Amniotic stem cell (primary cell): ENCODE data around the gene GALNT2.

ENCODE experiments used
- DNase-seq: peaks from one replicate; lab custom pipeline; 2025; lab: John Stamatoyannopoulos, UW

GALNT2 gene

DNA sequence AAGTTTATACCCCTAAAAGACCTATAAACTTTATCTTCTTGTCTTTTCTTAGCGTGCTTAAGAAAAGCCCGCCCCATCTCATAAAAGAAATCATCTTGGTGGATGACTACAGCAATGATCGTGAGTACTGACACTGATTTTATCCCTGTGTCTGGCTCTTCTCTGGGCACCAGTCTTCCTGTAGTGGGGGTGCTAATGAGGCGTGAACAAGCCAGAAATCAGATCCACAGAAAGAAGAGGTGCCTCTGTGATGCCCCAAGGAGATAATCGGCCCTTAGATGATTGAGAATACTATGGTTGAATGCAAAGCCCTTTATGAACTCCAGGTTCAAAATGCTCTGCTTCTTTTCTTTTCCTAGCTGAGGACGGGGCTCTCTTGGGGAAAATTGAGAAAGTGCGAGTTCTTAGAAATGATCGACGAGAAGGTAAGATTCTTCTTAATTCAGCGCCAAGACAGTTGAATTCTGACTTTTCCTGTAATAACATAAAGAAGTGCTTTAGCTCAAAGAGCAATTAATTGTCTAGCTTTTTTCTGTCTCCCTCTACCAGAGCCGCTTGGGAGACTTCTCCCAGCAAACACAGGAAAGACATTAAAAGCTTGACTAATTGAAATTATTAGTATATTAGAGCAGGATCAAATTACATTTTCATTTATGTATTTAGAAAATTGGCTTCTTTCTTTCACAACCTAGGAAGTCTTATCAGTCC, 169.4 kb downstream of the GALNT2 start:
- no peak for DNase-seq

DNA sequence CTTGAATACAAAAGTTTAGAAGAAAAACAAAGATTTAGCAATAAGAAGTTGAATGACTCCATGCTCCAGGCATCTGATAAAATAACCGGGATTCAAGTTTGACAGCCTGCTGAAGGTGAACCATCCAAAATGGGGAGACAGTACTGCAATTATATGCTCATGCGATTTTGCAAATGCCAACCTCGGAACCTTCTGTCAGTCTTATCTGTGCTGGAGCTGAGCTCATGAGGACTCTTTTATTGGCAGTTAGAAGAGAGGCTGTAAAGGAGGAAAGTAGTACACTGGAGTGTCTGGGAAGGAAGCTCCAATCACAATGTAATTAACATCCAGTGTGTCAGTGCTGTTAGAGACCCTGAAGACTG, 170.0 kb downstream of the GALNT2 start:
- DNase-seq: no peak

DNA sequence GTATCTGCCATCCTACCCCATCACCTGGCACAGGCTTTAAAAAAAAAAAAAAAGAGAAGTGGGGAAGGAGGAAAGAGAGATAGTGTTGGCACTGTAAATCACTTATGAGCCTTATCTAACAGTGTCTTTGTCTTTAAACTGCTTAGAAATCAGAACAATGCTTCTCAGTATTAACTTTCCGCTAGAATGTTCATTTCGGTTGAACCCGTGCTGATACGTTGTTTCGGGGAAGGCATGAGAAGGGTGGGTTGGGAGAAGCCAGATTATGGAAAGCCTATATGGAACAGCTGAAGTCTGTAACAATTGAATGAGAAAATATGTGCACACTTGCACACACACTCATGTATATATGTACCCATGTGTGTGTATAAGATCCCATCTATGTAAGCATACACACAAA, 170.8 kb downstream of the GALNT2 start:
- DNase-seq: no peak

DNA sequence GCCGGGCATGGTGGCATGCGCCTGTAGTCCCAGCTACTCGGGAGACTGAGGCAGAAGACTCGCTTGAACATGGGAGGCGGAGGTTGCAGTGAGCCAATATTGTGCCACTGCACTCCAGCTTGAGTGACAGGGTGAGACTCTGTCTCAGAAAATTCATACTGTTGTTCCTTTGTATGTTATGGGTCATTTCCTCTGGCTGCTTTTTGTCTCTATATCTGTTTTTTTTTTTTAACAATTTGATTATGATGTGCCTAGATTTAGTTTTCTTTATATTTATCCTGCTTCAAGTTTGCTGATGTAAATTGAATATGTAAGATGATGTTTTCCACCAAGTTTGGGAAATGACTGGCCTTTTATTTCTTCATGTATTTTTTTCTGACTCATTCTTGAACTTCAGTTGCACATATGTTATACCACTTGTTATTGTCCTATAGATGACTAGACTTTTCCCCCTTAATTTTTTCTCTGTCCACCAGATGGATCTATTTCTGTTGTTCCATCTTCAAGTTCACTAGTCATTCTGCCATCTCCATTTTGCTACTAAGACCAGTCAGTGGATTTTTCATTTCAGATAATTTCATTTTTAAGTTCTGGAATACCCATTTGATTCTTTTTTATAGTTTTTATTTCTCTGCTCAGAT, 173.5 kb downstream of the GALNT2 start:
- no peak for DNase-seq

DNA sequence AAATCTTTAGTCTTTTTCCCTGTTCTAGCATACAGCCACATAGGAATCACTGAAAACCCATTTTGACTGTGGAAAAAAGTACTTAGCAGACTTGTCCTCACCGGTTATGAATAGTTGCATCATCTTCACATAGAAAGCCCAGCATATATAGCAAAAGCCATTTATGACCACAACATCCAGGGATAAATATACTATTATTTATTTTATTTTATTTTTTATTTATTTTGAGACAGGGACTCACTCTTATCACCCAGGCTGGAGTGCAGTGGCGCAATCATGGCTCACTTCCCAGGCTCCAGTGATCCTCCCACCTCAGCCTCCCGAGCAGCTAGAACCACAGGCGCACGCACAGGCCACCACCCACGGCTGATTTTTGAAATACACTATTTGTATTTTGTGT, 175.3 kb downstream of the GALNT2 start:
- DNase-seq: no peak

DNA sequence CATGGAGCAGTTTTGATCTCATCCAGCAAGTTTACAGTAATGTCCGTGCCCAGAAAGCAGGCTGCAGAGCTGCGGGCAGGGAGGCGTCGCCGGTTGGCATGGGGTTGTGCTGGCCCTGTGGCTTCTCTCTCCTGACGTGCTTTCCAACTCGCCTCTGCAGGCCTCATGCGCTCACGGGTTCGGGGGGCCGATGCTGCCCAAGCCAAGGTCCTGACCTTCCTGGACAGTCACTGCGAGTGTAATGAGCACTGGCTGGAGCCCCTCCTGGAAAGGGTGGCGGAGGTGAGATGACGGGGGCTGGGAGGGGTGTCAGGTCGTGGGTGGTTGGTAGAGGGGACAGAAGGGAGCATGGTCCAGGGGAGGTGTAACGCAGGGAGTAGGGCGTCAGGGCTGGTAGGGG, 176.1 kb downstream of the GALNT2 start:
- DNase-seq: no peak

DNA sequence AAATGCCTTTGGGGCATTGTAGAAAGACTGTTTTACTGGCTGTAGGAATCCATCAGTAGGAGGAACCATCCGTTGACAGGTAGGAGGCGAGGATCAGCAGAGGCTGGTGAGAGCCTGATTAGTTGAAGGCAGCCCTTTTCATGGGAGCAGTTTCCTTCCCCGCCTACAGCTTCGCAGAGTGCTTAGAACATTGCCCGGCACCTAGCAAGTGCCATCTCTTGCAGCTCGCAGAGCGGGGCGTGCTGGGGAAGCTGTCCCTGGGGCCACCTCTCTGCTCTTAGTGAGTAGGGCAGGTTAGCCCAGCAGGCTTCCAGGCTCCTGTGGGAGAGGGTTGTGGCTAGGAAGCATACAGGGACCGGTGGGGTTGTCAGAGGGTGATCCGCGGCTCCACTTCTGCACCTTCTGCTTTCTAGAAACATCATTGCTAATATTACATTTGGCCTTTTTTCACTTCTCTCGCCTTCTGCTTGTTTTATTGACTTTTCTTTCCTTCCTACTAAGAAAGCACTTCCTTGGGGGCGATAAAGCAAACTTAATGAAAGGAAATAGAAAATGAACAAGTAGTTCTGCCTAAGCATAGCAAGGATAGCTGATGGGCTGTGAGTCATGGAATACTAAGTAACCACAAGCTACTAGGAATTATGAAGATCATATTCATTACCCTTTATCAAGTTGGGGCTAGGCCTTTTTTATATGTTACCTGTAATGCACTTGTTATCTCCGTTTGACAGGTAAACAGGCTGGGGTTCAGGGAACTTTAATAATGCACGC, 176.7 kb downstream of the GALNT2 start:
- no peak for DNase-seq

DNA sequence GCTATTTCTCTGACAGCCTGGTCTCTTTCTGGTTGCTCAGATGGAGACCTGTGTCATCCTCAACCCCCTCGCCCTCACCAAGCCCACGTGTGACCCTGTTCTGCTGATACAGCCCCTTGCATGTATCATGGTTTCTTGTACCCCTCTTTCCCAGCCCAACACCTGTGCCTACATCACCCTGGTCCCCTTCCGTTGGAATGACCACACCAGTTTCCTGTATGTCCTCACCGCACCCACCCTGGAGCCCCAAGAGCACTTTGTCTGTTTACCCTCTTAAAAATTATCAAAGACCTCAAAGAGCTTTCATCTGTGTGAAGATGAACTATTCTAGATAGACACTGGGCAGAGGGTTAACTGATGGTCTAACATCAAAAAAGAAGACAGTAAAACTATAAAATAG, 179.5 kb downstream of the GALNT2 start:
- no peak for DNase-seq

DNA sequence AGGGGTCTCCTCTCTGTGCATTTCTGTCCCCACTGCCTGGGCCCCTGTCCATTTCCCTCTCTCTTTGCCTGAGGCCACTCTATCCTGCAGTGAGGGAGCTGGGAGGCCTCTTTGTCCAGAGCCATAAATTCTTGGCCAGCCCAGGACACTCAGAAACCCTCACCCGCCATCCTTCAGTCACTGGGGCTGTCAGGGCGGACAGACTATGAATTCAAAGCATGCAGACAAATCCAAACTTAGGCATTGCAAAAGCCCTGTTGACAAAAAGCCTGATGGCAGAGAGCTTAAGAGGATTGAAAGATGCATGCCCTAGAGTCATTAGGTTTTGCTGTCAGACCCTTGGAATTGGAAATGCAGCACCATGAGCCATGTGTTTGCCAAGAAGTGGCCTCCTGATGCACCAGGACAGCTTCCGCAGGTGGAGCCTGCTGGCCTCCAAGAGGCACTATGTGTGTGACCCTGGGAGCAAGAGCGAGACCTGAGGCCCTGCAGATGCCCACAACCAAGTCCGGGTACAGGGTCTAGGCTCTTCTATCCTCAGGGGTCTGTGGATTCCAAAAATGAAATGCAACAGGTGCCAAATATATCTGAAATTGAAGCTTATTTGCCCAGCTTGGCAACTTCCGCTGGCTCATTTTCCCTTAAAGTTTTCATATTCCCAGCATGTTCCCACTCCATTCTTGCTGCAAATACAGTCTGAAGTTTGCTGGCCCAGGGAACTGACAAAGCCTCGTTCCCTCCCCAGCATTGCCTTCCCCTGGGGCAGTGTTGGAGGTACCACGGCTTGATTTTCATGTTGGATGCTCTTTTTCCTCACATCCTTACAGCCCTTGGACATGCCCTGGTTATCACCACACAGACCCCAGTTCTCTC, 181.2 kb downstream of the GALNT2 start:
- no peak for DNase-seq

DNA sequence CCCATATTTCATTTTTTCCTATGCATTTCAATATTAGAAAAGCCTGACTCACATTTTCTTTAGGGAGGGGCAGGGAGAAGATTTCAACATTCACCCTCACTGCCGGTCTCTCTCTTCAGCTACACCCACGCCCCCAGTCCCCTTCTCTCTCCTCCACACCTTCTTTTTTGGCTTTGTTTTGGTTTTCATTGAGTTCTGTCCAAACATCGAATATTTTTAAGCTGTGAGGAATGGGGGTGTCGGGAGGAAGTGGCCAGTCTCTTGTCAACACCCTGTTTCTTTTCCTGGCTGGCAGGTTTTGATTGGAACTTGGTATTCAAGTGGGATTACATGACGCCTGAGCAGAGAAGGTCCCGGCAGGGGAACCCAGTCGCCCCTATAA, 181.8 kb downstream of the GALNT2 start:
- no peak for DNase-seq

DNA sequence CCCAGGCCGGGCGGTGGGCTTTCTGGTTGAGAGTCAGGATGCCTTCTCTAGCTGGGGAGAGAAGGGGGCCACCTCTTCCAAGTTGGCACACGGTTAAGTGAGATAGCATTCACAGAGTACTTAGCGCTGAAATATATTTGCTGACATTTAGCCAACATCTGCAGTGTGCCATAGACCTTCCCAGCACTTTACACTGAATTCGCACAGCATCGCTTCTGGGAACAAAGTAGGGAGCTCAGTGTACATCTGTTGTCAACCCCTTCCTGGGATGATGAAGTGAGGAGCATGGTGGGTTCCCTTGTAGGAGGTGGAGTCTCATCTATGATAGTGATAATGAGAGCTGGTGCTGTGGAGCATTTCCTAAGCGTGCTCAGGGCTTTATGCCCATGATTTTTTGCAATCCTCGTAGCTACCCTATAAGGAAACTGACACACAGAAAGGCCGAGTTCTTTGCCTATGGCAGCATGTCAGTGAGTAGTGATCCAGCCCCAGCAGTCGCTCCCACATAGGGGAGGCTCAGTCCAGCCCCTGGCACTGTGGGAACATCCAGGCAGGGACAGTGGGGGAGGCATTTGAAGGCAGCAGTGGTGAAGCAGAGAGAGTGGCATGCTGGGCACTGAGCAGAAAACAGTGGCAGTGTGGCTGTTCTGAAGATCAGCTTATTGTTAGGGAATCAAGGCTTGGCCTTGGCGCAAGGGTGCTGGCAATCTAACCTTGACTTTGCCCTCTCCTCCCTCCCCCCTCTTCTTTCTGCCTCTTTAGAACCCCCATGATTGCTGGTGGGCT, 182.8 kb downstream of the GALNT2 start:
- DNase-seq: no peak

DNA sequence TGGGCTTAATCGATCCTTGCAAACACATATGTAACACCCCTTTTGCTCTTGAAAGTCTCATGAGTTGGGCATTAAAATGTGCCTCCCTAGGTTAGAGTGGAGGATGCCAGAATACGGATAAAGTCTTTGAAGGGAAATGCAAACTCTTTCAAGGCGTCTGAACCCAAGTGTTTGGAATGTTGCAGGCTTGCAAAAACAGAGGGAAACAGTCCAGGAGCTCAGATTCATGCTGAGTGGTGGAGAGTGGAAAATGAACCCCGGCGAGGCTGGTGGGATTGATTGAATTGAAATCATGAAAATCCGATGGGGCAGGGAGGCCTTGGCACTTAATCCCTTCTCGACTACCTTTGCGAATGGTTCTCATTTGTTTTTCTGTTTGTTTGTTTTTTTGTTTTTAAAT, 183.6 kb downstream of the GALNT2 start:
- DNase-seq: no peak

DNA sequence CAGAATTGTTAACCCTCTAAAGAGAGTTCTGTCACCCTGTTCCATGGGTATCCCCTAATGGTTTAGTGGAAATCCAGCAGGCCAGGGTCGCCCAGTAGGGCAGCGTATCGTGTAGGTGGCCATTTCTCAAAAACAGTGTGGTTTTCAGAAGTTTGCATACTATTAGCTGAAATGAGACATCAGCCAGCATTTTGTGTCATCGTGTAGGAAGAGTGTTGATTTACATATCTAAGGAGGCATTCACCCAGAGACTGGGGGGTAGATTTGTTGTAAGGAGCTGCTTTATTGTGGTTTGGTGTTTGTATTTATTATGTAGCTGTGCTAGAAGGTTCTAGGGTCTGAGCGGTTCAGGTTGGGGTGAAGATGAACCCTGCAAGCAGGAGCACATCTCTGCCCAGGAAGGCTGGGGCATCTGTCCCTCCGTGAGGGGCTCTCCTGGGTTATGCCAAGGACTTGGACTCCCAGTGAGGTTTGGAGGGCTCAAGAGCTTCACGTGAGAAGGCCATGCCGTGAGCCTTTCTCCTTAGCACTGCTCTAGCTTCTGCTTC, 184.7 kb downstream of the GALNT2 start:
- DNase-seq: no peak

DNA sequence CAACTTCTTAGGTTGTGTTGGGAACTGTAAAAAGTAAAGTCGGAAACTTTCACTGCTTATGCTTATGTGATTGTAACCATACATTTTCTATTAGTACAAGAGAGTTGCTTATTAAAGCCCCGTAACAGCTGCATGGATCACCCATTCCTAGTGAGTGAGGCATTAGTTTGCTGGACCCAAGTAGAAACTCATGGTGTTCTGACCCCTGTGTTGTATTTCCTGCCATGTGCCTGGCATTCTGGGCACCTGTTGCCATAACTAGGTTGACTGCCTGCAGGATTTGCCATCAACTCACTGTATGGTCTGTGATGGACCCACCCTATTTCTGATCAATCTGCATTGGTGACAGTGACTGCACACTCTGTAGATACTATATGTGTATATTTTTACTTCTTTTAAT, 186.1 kb downstream of the GALNT2 start:
- no peak for DNase-seq

DNA sequence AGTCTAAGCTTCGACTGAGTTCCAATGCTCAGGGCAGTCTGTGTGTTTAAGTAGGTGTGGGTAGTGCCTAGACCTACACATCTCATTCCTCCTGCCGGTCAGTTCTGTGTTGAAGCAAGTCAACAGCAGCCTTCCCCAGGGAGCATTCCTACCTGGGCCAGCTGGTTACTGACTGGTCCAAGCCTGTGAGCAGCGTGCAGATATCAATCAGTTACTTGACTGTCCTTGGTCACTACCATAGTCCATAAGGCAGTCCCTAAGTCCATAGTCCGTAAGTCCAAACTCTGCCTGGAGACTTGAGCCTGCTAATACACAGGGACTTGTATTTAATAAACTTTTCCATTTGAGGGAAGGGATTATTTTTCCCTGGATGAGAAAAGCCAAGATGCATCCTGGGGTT, 187.2 kb downstream of the GALNT2 start:
- no peak for DNase-seq

DNA sequence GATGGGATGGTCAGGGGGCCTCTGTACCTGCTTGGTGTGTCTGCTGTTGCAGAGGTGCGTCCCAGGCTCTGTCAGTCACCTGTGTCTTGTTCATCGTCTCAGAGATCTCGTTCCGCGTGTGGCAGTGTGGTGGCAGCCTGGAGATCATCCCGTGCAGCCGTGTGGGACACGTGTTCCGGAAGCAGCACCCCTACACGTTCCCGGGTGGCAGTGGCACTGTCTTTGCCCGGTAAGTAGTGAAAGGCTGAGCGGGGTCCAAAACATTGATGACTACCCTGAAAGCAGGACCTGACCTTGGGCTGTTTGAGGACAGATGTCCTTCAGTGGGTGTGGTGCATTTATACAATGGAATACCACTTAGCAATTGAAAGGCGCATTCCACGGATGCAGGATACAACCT, 188.1 kb downstream of the GALNT2 start:
- DNase-seq: no peak

DNA sequence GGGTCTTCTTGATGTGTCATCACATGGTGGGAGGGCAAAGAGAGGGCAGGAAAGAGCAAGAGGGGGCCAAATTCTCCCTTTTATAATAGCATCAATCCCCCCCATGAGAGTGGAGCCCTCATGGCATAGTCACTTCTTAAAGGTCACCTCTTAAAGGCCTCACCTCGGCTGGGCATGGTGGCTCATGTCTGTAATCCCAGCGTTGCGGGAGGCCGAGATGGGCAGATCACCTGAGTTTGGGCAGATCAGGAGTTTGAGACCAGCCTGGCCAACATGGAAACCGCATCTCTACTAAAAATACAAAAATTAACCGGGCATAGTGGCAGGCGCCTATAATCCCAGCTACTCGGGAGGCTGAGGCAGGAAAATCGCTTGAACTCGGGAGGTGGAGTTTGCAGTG, 189.0 kb downstream of the GALNT2 start:
- DNase-seq: no peak

DNA sequence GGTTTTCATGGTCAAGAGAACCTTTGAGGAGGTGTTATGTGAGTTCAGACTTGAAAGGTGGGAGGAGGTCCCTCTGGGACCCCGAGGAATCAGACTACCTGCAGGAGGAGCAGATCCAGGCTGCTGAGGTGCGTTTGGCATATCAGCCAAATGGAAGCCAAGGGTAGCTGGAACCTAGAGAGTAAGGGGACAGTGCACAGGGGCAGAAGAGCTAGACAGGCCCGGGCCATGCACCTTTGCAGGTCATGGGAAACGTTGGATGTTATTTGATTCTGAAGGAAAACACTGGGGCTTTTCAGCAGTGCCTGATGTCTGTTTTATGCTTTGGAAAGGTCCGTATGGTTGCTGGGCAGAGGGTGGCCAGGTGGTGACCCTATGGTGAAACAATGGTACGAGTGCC, 189.9 kb downstream of the GALNT2 start:
- no peak for DNase-seq

DNA sequence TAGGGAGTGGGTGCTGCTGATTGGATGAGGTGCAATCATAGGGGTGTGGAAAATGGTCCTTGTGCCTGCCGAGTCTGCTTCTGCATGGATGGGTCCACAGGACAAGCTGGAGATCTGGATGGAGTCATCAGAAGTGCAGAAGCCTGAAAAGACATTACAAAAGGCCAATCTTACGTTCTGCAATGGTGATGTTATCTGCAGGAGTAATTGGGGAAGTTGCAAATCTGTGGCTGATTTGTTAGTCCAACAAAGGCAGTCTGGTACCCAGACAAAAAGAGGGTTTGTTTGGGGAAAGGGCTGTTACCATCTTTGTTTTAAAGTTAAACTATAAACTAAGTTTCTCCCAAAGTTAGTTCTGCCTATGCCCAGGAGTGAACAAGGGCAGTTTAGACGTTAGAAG, 192.6 kb downstream of the GALNT2 start:
- no peak for DNase-seq

DNA sequence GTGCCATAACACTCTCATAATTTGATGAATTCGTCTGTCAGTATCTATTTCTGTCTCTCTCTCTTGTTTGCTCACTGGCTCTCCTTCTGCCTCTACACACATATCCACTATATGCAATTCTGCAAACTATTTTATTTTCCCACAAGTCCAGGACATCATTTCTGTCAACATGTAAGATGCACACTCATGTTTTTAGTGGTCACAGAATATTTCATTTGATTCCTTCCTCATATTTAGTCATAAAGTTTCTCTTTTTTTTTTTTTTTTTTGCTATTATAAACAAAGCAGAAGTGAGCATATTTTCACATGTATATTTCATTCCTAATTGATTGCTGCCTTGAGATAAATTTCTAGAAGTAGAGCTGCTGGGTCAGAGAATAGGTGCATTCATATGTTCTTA, 193.8 kb downstream of the GALNT2 start:
- no peak for DNase-seq

DNA sequence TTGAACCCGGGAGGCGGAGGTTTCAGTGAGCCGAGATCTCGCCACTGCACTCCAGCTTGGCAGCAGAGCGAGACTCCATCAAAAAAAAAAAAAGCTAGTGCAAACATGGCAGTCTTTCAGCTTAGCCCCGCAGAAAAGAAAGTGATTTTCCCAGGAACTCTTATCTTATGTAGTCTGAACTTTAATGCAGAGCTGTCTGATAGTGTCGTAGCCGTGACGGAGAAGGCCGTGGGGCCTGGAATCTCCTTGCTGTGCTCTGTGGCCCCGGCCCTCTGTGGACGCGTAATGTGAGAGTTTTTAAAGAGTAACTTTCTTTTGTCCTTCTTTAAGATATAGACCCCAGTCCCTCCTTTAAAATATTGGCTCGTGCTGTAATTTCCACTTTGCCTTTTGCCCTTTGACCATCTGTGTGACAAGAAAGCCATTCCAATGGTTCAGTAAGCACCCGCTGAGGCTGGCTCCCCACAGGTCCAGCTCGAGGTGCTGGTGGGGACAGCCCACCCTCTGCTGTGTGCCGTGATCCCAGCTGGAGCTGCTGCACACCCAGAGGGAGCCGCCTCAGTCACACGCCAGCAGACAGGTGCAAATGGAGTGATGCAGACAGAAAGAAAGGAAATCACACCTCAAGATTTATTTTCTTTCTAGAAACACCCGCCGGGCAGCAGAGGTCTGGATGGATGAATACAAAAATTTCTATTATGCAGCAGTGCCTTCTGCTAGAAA, 195.1 kb downstream of the GALNT2 start:
- DNase-seq: no peak
